SJSA1 (cell line): ENCODE data around the gene UBD. TPM values are rescaled to one million over a fixed set of nuclear protein-coding genes. Genes with fewer than 3 reads are reported as not detected.

ENCODE experiments used
- DNase-seq, 2 experiments: peaks; one replicate each; pipeline ENCODE4 v3.0.0-alpha.2; 2015 to 2020; ENCODE audit warnings: low spot score in 2 of 2, low read depth in 1 of 2
- H3K27ac ChIP-seq: fragments of 250-450 bp; sonication (Bioruptor Pico); 2 replicates; pipeline ENCODE4 v1.5.1; 2020; ENCODE audit warnings: mild to moderate bottlenecking, moderate library complexity
- H3K27me3 ChIP-seq: fragments of 250-450 bp; sonication (Bioruptor Pico); replicated peaks from 2 replicates; pipeline ENCODE4 v1.5.1; 2020; ENCODE audit warnings: mild to moderate bottlenecking, moderate library complexity
- H3K36me3 ChIP-seq: fragments of 250-450 bp; sonication (Bioruptor Pico); 2 replicates; pipeline ENCODE4 v1.5.1; 2020; ENCODE audit warnings: mild to moderate bottlenecking
- H3K4me1 ChIP-seq: fragments of 250-450 bp; sonication (Bioruptor Pico); replicated peaks from 2 replicates; pipeline ENCODE4 v1.6.1; 2021; ENCODE audit warnings: mild to moderate bottlenecking
- H3K4me3 ChIP-seq: fragments of 250-450 bp; sonication (Bioruptor Pico); 2 replicates; pipeline ENCODE4 v1.5.1; 2020; ENCODE audit warnings: mild to moderate bottlenecking
- H3K9me3 ChIP-seq: fragments of 250-450 bp; sonication (Bioruptor Pico); replicated peaks from 2 replicates; pipeline ENCODE4 v1.5.1; 2020; ENCODE audit warnings: mild to moderate bottlenecking
- total RNA-seq: library from RNA; depleted of rRNA; stranded (reverse); fragments of >200 nt; shearing (Covaris generic); gene quantifications from 2 replicates; pipeline ENCODE4 v1.2.3, GENCODE V29; 2014

Gene UBD
- total RNA-seq, 1 experiment from 2014 or later = 9.9 TPM

GRCh38 chr6:29584821-29585220, 25.3 kb upstream of the UBD start, which contains the start of gene OR2H2:
Gene OR2H2 (plus strand): TSS chr6:29585121. CDS start chr6:29587945, 2,824 bp downstream.
- Histone ChIP-seq H3K4me1 (no peaks in the 10 kb centered on the region), H3K4me3 (no peak within 1 kb of the TSS), H3K9me3 (no peaks in the 10 kb centered on the region), H3K27me3 (no peaks in the 10 kb centered on the region), H3K36me3 (no peaks in the 10 kb centered on the region), H3K27ac (no peak within 1 kb of the TSS)
- no peak for DNase-seq

GRCh38 chr6:29577544-29577943, 18.0 kb upstream of the UBD start:
- Histone ChIP-seq H3K27ac (no peak overlapping the region), H3K36me3 (no peaks in the 10 kb centered on the region), H3K4me1 (no peaks in the 10 kb centered on the region), H3K9me3 (no peaks in the 10 kb centered on the region), H3K4me3 (no peak overlapping the region), H3K27me3 (no peaks in the 10 kb centered on the region)
- DNase-seq = no peak

GRCh38 chr6:29576056-29576455, 16.5 kb upstream of the UBD start:
- Histone ChIP-seq H3K27ac (no peak overlapping the region), H3K4me1 (no peaks in the 10 kb centered on the region), H3K27me3 (no peaks in the 10 kb centered on the region)

GRCh38 chr6:29567991-29568390, 8.5 kb upstream of the UBD start:
- H3K9me3 ChIP-seq = no peaks in the 10 kb centered on the region
- no peaks in the 10 kb centered on the region for H3K27me3 ChIP-seq
- no peak overlapping the region for H3K27ac ChIP-seq
- DNase-seq = peak in 1 of 2 experiments; percentile 31
- H3K4me3 ChIP-seq = no peak overlapping the region
- H3K36me3 ChIP-seq = no peaks in the 10 kb centered on the region
- H3K4me1 ChIP-seq = peaks cover 14% of the 10 kb centered on the region; the same call in 1 of the 2 replicates

More at GRCh38 chr6:29576056-29576455, 16.5 kb upstream of the UBD start:
- no peaks in the 10 kb centered on the region for H3K36me3 ChIP-seq
- no peak for DNase-seq
- H3K9me3 ChIP-seq = no peaks in the 10 kb centered on the region
- H3K4me3 ChIP-seq = no peak overlapping the region

- Histone ChIP-seq H3K4me3 (no peak overlapping the region), H3K36me3 (no peaks in the 10 kb centered on the region), H3K27me3 (no peaks in the 10 kb centered on the region), H3K27ac (no peak overlapping the region), H3K4me1 (peaks cover 14% of the 10 kb centered on the region; the same call in 1 of the 2 replicates), H3K9me3 (no peaks in the 10 kb centered on the region)
- DNase-seq = no peak
Observed at GRCh38 chr6:29567541-29567940, 8.0 kb upstream of the UBD start.

- DNase-seq = no peak
- H3K9me3 ChIP-seq = no peaks in the 10 kb centered on the region
- H3K36me3 ChIP-seq = no peaks in the 10 kb centered on the region
- H3K27ac ChIP-seq = no peak overlapping the region
- H3K27me3 ChIP-seq = no peaks in the 10 kb centered on the region
- peaks cover 14% of the 10 kb centered on the region; the same call in 1 of the 2 replicates for H3K4me1 ChIP-seq
- H3K4me3 ChIP-seq = no peak overlapping the region
Observed at GRCh38 chr6:29566856-29567255, 7.3 kb upstream of the UBD start.

GRCh38 chr6:29564875-29565274, 5.3 kb upstream of the UBD start:
- Histone ChIP-seq H3K9me3 (no peaks in the 10 kb centered on the region), H3K4me1 (peaks cover 22% of the 10 kb centered on the region), H3K27me3 (no peaks in the 10 kb centered on the region), H3K27ac (no peak overlapping the region), H3K4me3 (no peak overlapping the region), H3K36me3 (no peaks in the 10 kb centered on the region)
- no peak for DNase-seq

- no peak overlapping the region for H3K27ac ChIP-seq
- H3K4me1 ChIP-seq = peaks cover 32% of the 10 kb centered on the region
- no peaks in the 10 kb centered on the region for H3K36me3 ChIP-seq
- no peak overlapping the region for H3K4me3 ChIP-seq
- H3K27me3 ChIP-seq = no peaks in the 10 kb centered on the region
- no peaks in the 10 kb centered on the region for H3K9me3 ChIP-seq
- no peak for DNase-seq
Observed at GRCh38 chr6:29563435-29563965, 4.0 kb upstream of the UBD start.

- H3K36me3 ChIP-seq = no peaks in the 10 kb centered on the region
- H3K4me3 ChIP-seq = no peak overlapping the region
- no peaks in the 10 kb centered on the region for H3K9me3 ChIP-seq
- H3K4me1 ChIP-seq = peaks cover 18% of the 10 kb centered on the region
- DNase-seq = no peak
- no peaks in the 10 kb centered on the region for H3K27me3 ChIP-seq
- H3K27ac ChIP-seq = no peak overlapping the region
Observed at GRCh38 chr6:29561606-29562181, 2.2 kb upstream of the UBD start.

GRCh38 chr6:29561091-29561490, 1.6 kb upstream of the UBD start:
- DNase-seq = peak in 1 of 2 experiments; percentile 7
- peaks cover 18% of the 10 kb centered on the region for H3K4me1 ChIP-seq
- H3K9me3 ChIP-seq = no peaks in the 10 kb centered on the region
- no peaks in the 10 kb centered on the region for H3K27me3 ChIP-seq
- H3K27ac ChIP-seq = no peak overlapping the region
- no peak overlapping the region for H3K4me3 ChIP-seq
- no peaks in the 10 kb centered on the region for H3K36me3 ChIP-seq

GRCh38 chr6:29558439-29559079, 973 bp downstream of the UBD start:
- Histone ChIP-seq H3K36me3 (no peaks in the 10 kb centered on the region), H3K27ac (no peak overlapping the region), H3K4me1 (peaks cover 18% of the 10 kb centered on the region), H3K9me3 (no peaks in the 10 kb centered on the region), H3K4me3 (no peak overlapping the region), H3K27me3 (no peaks in the 10 kb centered on the region)
- DNase-seq = no peak

- H3K4me1 ChIP-seq = peaks cover 18% of the 10 kb centered on the region
- DNase-seq = no peak
Observed at GRCh38 chr6:29557320-29557719, 2.2 kb downstream of the UBD start.

GRCh38 chr6:29554764-29555163, 4.8 kb downstream of the UBD start:
- H3K36me3 ChIP-seq = no peaks in the 10 kb centered on the region

More at GRCh38 chr6:29557320-29557719, 2.2 kb downstream of the UBD start:
- Histone ChIP-seq H3K27ac (no peak overlapping the region), H3K4me3 (no peak overlapping the region), H3K9me3 (no peaks in the 10 kb centered on the region), H3K36me3 (no peaks in the 10 kb centered on the region), H3K27me3 (no peaks in the 10 kb centered on the region)

GRCh38 chr6:29553268-29554057, 6.1 kb downstream of the UBD start:
- Histone ChIP-seq H3K9me3 (no peaks in the 10 kb centered on the region), H3K4me1 (no peaks in the 10 kb centered on the region), H3K36me3 (no peaks in the 10 kb centered on the region), H3K4me3 (no peak overlapping the region), H3K27me3 (no peaks in the 10 kb centered on the region; the same call in 1 of the 2 replicates), H3K27ac (no peak overlapping the region)
- DNase-seq = no peak

More at GRCh38 chr6:29554764-29555163, 4.8 kb downstream of the UBD start:
- no peak for DNase-seq
- Histone ChIP-seq H3K27ac (no peak overlapping the region), H3K27me3 (no peaks in the 10 kb centered on the region), H3K4me3 (no peak overlapping the region), H3K4me1 (peaks cover 9% of the 10 kb centered on the region), H3K9me3 (no peaks in the 10 kb centered on the region)
